Type B pancreatic cell (in vitro differentiated cells): Measurements from ENCODE around the gene KRT78. TPM values are rescaled to one million over a fixed set of nuclear protein-coding genes. Genes with fewer than 3 reads are reported as not detected.

Experiments
- DNase-seq: peaks from one replicate; pipeline ENCODE4 v3.0.0; 2021; ENCODE audit warnings: mixed read lengths; ENCODE audit not compliant: unreplicated experiment; ENCODE audit errors: extremely low spot score
- H3K27ac Mint-ChIP-seq: 2 replicates; pipeline ENCODE4 v1.8.0; 2021; ENCODE audit warnings: mild to moderate bottlenecking, mixed read lengths
- H3K27me3 Mint-ChIP-seq: 2 replicates; pipeline ENCODE4 v1.8.0; 2021; ENCODE audit warnings: mixed read lengths
- H3K36me3 Mint-ChIP-seq: 2 replicates; pipeline ENCODE4 v1.8.0; 2021; ENCODE audit warnings: mixed read lengths
- H3K4me1 Mint-ChIP-seq: one replicate; pipeline ENCODE4 v1.8.0; 2021; ENCODE audit warnings: mixed read lengths; ENCODE audit not compliant: unreplicated experiment
- H3K4me3 Mint-ChIP-seq: 2 replicates; pipeline ENCODE4 v1.8.0; 2021; ENCODE audit warnings: mild to moderate bottlenecking, mixed read lengths
- H3K9me3 Mint-ChIP-seq: 2 replicates; pipeline ENCODE4 v1.8.0; 2021; ENCODE audit warnings: mixed read lengths
- total RNA-seq: library from RNA; stranded (reverse); gene quantifications from 2 replicates; pipeline ENCODE4 v1.2.1, GENCODE V29; 2021; ENCODE audit warnings: low replicate concordance
- TF ChIP-seq, protein P1 (sequence below): fragments of 200-600 bp; sonication (generic); conservative IDR thresholded peaks from 2 replicates; pipeline ENCODE4 v1.5.0; 2021; ENCODE audit warnings: antibody characterized with exemption, mild to moderate bottlenecking

Gene KRT78
- total RNA-seq, 1 donor from 2014 or later = 14.7 TPM

DNA sequence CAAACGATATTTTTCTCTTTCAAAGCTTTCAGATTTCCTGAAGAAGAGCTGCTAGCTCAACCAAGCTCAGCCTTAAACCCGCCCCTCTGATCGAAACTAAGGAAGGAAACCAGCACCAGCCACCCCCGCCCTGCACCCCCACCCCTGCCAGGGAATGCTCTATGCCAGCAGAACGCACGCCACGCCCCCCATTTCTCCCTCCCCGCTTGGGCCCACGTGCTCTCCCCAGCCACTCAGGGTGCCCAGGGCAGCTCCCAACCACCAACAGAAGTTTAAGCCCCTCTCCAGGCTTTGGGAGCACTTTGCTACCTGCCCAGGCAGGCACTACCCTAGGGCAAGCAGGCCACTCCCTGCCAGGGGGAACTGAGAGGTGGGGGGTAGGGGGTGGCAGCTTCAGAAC lies 18.8 kb upstream of the KRT78 start:
- DNase-seq = no peak
- Mint-ChIP-seq H3K27ac (peak overlapping the region; percentile 94), H3K4me1 (peaks cover 5% of the 10 kb centered on the region), H3K36me3 (no peaks in the 10 kb centered on the region), H3K4me3 (peak overlapping the region; percentile 35), H3K9me3 (no peaks in the 10 kb centered on the region), H3K27me3 (no peaks in the 10 kb centered on the region)
- TF ChIP-seq, protein P1, sequence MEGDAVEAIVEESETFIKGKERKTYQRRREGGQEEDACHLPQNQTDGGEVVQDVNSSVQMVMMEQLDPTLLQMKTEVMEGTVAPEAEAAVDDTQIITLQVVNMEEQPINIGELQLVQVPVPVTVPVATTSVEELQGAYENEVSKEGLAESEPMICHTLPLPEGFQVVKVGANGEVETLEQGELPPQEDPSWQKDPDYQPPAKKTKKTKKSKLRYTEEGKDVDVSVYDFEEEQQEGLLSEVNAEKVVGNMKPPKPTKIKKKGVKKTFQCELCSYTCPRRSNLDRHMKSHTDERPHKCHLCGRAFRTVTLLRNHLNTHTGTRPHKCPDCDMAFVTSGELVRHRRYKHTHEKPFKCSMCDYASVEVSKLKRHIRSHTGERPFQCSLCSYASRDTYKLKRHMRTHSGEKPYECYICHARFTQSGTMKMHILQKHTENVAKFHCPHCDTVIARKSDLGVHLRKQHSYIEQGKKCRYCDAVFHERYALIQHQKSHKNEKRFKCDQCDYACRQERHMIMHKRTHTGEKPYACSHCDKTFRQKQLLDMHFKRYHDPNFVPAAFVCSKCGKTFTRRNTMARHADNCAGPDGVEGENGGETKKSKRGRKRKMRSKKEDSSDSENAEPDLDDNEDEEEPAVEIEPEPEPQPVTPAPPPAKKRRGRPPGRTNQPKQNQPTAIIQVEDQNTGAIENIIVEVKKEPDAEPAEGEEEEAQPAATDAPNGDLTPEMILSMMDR = no peak

DNA sequence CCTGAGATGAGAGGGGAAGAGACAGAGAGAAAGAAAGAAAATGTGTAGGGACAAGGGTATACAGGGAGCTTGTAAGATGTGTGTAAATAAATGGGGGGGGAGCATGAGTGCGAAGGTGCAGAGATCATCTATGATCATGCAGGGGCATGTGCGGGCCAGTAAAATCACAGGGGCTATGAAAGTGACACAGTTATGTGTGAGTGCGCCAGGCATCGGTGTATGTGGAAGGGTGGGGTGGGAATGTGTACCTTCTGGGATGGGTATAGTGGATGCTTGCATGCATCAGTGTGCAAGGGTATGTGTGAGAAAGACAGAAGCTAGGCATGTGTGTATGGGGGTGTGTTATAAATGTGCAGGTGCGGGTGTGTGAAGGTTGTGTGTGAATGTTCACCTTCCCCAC lies 18.4 kb upstream of the KRT78 start:
- no peak for DNase-seq
- Mint-ChIP-seq H3K36me3 (no peaks in the 10 kb centered on the region), H3K4me3 (peak overlapping the region; percentile 35), H3K9me3 (no peaks in the 10 kb centered on the region), H3K4me1 (peaks cover 5% of the 10 kb centered on the region), H3K27me3 (no peaks in the 10 kb centered on the region), H3K27ac (peak overlapping the region; percentile 94)
- TF ChIP-seq, protein P1 = no peak

DNA sequence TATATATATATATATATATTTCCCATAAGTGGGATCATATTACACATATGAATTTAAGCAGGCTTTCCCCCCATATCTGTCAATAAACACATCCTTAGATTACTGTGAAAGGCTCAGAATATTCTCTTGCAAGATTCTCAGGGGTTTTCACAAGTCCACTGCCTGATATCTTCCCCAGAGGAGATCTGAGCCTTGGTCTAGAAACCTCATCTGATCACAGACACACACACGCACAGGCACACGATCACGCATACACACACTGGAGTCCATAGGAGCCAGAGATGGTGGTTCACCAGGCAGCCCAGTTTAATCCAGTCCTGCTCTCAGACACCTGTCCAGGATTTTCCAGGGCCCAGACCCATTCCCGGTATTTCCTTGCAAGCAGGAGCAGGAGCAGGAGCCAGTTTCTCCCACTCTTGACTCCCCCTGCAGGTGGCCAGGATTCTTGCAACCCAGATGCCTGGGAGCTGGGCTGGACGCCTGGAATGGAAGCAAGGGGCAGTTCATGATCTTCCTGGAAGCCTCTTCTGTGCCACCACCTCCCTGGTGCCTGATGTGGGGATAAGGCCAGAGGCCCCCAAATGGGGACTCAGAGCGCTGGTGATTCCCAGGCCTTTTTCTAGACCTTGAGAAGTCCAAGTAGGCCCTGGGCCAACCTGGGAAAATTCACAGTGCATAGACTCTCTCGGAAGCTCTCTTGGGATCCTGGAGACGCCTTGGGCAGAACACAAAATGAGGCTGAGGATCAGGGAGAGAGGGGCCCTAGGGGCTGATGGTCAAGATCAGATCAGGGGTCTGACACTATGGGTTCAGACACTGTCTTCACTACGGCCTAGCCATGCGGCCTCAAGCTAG lies 16.5 kb upstream of the KRT78 start:
- peaks cover 5% of the 10 kb centered on the region for H3K4me1 Mint-ChIP-seq
- H3K9me3 Mint-ChIP-seq = no peaks in the 10 kb centered on the region
- H3K4me3 Mint-ChIP-seq = no peak overlapping the region
- H3K27me3 Mint-ChIP-seq = peaks cover 5% of the 10 kb centered on the region
- H3K27ac Mint-ChIP-seq = peak overlapping the region; percentile 54
- no peaks in the 10 kb centered on the region for H3K36me3 Mint-ChIP-seq
- TF ChIP-seq, protein P1 = peak; percentile 87
- no peak for DNase-seq

DNA sequence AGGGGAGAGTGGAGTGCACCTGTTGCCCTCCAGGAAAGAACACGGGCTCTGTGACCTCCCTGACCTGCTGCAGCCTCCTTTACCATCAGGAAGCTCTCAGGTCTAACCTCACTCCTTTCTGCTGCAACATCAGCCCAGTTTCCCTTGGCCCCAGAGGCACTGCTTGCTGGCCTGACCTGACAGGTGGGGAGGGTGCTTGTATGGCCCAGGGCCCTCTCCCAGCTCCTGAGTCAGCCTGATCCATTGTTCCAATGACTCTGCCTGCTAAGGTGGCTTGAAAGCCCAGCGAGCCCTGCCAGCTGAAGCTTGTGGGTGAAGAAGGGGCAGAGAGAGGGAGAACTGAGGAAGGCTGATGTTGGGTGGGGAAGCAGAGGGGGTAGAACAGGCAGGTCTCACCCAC lies 13.2 kb upstream of the KRT78 start:
- Mint-ChIP-seq H3K27ac (peak overlapping the region; percentile 22), H3K9me3 (no peaks in the 10 kb centered on the region), H3K27me3 (peaks cover 9% of the 10 kb centered on the region), H3K4me3 (no peak overlapping the region), H3K4me1 (peaks cover 9% of the 10 kb centered on the region), H3K36me3 (no peaks in the 10 kb centered on the region)
- TF ChIP-seq, protein P1 = no peak
- DNase-seq = no peak

DNA sequence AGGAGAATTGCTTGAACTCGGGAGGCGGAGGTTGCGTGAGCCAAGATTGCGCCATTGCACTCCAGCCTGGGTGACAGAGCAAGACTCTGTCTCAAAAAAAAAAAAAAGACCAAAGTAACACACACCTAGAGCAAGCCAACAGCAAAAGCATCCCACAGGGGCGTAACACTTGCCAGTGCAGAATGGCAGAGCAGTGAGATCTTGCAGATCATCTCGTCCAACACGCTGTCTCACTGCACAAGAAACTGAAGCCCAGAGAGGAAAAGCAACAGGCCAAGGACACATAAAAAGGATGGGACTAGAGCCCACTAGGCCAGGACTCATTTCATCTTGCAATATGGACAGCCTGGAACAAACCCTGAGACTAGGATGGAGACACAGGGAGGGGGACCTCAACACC lies 12.7 kb upstream of the KRT78 start:
- Mint-ChIP-seq H3K4me1 (peaks cover 9% of the 10 kb centered on the region), H3K27ac (peak overlapping the region; percentile 74), H3K36me3 (no peaks in the 10 kb centered on the region), H3K9me3 (no peaks in the 10 kb centered on the region), H3K27me3 (peaks cover 9% of the 10 kb centered on the region), H3K4me3 (no peak overlapping the region)
- TF ChIP-seq, protein P1 = no peak
- DNase-seq = no peak
